Measurements from ENCODE around the gene RAC2.

Gene RAC2

DNA sequence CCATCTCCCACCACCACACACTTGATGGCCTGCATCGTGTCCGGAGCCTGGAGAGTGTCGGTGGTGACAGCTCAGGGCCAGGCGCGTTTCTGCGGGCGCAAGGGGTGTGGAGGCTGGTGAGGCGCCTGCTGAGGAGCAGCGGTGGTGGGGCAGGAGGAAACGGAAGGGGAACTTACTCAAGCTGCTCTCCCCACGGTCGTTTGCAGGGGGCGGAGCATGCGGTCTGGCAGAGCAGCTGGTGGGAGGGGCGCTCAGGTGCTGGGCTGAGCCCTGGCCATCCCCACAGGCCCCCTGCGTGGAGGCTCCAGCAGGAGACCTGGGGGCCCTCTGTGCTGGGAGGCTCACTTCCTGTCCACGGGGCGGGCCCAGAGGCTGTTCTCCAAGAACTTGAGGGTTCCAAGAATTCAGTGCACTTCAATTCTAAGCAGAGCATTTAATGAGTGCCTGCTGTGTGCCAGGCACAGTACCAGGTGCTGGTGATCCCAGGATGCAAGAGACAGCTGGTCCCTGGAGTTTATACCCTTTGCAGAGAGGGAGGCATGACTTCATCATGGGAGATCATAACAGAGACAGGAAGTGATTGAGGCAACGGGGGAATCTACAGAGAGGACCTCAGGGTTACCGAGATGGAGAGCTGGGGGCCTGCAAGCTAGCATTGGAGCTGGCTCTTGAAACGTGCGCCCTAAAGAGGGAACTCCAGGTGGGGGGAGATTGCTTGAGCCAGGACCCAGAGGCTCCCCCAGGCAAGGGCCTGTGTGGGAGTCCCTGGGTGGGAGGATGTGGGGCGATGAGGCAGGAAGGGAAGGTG lies at the start of gene RAC2:
Gene RAC2 (minus strand): TSS at position 156 of the 808 bp plus-strand sequence. CDS start 121 bp downstream, at position 35.
- peak; percentile 68 for DNase-seq (ENCODE audit: low spot score)

DNA sequence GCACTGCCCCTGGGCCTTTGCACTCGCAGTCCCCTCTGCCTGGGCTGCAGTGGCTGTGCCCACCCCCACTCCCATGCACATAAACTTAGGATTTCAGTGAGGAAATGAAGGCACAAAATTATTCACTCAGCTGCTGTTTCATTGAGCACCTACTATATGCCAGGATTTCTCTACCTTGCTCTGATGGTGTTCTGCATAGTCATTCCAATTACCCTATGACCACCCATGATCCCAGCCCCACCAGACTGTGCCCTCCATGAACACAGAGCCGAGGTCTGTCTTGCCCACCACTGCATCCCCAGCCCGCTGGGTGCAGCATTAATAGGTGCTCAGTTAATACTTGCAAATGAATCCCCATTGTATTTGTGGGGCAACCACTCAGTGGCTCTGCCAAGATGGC lies 49.1 kb upstream of the RAC2 start:
- DNase-seq (ENCODE audit: low spot score), result no peak

DNA sequence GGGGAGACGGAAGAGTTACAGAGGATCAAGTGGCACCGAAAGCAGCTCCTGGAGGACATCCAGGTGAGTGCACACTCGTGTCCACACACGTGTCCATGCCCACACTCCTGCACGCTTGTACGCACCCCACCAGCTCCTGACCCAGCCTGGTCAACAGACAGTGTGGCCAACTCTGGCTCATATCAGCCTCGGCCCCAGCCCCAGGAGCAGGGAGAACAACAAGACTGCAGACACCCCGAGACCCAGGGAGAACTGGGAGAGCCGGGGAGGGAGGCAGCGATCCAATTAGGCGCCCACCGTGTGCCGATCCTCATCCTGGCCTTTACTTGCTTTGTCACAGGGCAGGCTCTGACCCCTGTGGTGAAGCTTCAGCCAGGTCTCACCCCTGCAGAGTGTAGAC lies 48.6 kb upstream of the RAC2 start:
- no peak for DNase-seq (ENCODE audit: low spot score)

DNA sequence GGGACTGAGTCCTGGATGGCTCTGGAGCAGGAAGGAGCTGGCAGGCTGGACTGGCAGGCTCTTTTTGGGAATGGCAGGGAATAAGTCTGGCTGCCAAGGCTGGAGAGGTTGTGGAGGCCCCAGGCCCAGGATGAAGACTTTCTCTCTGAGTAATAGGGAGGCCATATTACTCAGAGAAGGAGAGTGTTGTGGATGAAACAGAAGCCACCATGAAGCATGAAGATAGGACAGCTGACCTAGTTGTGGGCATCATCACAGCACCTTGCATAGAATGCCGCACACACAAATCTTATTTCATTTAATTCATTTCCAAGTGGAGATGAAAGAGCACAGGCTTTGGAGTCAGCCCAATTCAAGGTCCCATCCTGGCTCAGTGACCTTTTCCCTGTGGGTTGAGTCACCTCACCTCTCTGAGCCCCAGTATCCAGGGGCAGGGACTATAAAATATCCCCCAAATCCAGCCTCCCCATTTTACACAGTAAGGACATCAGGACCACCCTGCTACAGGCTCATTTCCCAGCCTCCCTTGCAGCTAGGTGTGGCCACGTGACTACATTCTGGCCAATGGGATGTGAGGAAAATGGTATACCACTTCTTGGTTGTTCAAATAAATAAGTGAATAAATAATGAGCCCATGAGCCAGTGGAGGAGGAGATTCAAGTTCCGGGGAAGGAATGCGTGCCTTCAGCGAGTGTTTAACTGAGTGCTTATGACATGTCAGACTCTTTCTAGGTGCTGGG lies 47.7 kb upstream of the RAC2 start:
- no peak for DNase-seq (ENCODE audit: low spot score)

DNA sequence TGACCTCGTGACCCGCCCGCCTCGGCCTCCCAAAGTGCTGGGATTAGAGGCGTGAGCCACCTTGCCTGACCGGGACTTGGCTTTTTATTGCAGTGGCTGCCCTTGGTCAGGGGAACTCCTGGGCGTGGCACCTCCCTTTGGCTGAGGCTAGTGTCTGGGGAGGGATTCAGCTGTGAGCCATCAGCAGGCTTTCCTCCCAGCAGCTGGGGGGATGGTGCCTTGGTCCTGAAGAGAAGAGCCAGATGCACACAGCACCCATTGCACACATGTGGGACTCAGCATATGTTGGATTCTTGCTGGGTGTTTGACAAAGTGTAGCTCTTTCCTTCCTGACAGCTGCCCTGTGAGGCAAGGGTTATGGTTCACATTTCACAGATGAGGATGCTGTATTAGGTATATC lies 46.7 kb upstream of the RAC2 start:
- DNase-seq (ENCODE audit: low spot score), result no peak

DNA sequence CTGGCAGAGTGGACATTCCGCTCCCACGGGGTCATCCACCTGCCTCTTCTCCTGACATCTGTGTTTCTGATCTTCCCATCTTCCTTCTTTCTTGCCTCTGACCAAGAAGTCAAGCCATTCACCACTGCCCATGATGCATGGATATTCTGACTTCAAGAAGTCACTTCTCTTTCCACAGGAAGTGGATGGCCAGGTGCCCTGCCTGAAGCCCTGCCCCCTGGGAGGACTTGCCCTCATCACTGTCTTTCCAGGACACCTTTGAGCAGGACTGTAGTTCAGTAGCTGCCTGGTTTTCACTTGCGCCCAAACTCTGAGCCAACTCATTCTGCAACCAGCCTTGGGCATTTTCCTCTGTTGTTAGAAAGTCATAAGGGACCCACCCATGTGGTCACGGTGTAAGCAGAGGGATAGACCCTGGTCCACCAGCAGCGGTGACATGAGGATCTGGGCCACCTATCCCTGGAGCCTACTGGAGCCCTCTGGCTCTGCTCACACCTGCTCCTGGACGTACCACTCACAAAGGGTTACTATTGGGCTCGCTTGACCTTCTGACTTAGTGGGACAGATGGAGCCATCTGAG lies 45.2 kb upstream of the RAC2 start:
- no peak for DNase-seq (ENCODE audit: low spot score)

DNA sequence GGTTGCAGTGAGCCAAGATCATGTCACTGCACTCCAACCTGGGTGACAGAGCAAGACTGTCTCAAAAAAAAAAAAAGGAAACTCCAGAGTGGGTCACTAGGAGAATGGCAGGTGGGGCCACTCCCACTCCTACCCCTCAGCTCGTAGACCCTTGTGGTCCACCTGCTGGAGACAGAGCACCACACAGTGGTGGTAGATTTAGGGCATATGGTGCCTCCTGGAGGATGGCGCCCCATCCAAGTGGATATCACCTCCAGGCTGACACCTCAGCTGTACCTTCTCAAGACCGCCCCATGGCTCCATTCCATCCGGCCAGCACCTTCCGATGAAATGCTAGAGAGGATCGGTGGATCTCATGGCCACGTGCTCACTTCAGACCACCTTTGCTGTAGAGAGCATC lies 44.5 kb upstream of the RAC2 start:
- DNase-seq (ENCODE audit: low spot score), result no peak

DNA sequence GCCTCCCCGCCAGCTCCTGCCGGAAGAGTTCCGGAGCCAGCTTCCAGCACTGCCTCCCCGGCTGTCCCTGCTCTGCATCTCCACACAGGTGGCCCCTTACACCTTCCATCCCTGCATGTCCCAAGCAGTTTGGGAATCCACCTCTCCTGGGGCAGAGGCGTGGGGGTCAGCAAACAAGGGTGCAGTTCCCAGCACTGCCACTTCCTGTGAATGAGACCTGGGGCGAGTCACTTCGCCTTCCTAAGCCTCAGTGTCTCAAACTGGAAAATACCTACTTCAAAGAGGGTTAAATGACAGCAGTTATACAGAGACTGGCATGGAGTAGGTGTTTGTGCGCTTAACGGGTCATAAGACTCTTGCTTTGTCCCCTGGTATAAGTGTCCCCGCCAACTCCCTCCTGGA lies 43.5 kb upstream of the RAC2 start:
- no peak for DNase-seq (ENCODE audit: low spot score)

DNA sequence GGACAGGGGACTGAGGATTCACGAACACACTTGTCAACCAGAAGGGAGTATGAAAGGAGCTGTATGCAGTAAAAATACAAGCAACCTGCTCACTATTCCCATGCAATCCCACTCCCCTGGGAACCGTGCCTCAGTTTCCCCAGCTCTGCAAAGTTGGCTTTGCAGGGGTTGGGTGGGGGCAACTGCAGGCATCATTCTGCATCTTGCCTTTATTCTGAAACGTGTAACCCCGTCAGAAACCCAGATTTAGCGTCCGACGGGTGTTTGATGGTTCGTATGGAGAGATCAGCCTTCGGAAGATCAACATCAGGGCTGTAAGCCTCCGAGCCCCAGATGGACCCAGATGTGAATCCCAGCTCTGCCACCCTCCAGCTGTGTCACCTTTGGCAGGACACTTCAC lies 41.9 kb upstream of the RAC2 start:
- no peak for DNase-seq (ENCODE audit: low spot score)

DNA sequence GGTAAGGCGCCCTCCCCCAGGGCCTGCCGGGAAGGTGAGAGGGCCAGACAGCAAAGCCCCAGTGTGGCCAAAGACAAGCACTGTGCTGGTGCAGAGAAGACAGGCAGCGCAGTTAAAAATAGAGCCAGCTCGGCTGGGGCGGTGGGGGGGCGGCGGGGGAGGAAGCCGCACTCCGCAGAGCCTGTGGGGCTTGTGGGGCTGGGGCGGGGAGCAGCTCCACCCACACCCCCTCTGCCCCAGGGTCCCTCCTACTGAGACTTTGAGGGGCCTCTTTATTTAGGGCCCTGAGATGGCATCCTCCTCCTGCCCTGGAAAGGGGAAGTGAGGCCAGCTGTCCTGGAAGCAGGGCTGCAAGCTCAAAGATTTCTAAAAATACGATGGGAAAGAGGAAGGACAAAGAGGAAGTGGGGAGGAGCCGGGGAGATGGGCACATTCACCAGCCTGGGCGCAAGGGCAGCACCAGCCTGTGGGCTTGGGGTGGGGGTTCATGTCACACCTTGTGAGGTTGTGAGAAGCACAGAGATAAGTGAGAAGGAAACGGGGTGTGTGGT lies 40.8 kb upstream of the RAC2 start:
- peak; percentile 74 for DNase-seq (ENCODE audit: low spot score)

DNA sequence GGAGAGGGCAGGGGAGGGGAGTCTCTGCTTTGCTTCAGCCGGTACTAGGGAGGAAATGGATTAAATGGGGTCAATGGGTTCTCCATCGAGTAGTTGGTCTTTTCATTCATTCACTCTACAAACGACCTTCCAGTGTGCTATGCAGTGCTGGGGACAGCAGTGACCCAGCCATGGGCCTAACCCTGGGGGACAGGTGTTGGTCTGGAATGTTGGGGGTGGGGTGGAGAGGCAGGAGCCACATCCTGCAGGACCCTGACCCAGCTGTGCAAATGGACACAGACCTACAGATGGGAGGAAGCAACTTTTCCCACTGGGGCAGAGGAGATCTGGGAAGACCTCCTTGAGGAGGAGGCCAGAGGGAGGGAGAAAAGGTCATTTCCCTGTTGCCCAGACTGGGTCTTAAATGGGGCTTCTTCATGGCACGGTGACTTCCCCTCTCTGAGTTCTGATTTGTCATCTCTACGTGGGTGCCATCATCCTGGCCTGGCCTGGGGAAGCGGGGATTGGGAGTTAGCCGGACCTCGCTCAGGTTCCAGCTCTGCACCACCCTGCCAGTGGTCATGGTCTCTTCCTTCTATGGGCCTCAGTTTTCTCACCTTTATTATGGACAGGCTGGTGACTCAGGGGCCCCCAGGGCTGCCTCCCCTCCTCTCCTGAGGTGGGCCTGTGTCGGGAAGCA lies 40.2 kb upstream of the RAC2 start:
- no peak for DNase-seq (ENCODE audit: low spot score)

DNA sequence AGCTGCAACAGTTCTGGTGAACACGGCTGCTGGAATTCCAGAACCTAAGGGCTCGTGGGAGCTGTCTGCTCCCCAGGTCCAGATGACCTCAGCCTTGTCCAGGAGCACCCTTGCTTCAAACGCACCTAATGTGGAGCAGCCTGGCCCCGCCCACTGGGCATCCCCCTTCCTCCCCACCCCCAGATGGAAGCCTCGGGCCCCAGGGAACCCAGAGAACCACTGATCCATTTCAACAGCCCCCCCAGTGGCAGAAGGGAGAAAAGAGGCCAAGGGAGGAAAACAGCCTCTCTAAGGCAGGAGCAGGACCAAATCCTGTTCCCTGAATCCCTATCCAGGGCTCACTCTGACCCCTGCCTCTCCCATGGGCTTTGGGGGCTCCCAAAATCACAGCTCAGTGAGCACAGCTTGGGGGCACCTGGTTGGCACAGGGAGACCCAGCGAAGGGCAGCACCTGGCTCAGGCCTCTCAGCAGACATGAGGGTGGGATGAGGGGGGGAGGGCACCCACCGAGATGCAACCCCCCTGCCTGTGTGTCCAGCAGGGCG lies 39.4 kb upstream of the RAC2 start:
- no peak for DNase-seq (ENCODE audit: low spot score)

DNA sequence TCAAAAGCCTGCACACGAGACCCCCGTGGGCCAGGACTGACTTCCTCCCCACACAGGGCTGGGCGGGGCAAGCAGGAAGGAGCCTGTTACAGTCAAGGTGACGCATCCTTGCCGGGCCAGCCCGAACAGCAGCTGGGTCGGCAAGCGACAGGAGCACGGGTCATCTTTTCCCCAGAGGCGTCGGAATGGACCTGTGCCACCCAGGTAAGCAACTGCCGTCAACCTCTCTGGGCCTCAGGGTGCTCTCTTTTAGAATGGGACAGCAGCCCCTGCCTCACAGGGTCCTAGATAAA lies 38.3 kb upstream of the RAC2 start, which contains the start of gene CYTH4:
Gene CYTH4 (plus strand): TSS at position 124 of the 293 bp plus-strand sequence. CDS start 62 bp downstream, at position 186.
- DNase-seq (ENCODE audit: low spot score), result peak; percentile 58

DNA sequence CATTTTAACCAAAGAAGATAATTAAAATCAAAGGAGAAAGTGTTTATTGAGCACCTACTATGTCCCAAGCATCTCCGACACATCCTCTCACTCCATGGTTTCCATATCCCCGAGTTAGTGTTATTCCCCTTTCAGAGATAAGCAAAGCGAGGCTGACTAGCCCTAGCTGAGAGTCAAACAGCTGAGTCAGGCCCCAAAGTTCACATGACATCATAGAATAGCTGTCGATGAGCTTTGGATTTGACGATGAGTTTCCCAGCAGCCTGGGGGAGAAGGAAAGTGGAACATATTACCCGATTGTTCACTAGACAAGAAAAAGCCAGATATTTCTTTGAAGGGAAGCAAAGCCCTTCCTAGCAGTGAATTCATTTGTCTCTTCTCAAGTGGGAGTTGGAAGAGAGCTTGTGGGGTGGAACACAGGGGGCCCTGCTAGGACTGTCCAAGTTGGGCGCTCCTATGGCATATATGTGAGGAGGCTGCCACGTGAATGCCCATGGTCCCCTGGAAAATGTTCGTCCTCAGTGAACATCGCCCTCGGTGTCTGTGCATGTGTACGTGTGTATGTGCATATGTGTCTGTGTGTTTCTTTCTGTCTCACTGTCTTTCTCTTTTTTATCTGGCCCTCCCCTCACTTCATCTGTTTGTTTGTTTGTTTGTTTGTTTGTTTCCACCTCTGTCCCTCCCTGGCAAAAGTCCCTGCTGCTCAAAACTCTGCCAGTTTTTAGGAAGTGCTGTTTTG lies 37.7 kb upstream of the RAC2 start:
- DNase-seq (ENCODE audit: low spot score), result no peak

DNA sequence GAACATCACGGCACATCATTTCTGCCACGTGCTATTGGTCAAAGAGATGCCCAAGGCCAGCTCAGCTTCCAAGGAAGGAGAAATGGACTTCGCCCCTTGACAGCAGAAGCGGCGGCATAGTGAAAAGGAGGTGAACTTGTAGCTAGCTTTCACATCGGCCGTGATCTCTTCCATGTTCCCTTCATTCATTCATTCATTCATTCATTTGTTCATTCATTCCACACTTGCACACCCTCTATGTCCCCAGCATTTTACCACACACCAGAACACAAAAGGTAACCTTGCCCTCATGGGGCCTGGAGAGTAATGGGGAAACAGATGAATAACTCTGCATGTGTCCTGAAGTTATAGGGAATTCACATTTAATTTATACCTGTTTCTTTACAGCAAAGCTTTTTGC lies 37.1 kb upstream of the RAC2 start:
- DNase-seq (ENCODE audit: low spot score), result no peak

DNA sequence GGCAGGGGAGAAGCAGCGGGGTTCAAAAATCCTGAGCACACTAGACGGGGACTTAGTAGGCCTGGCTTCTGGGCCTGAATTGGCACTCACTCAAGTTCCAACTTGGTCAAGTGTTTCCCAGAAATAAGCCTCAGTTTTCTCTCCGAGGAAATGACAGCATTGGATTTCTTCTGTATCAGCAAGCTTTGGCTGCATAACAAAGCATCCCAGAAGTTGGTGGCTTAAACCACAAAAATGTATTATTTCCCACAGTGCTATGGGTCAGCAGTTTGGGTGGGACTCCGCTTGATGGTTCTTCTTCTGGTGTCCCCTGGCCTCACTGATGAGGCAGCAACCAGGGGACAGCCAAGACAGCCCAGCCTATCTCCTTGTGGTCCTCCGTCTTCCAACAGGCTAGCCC lies 36.6 kb upstream of the RAC2 start:
- no peak for DNase-seq (ENCODE audit: low spot score)

DNA sequence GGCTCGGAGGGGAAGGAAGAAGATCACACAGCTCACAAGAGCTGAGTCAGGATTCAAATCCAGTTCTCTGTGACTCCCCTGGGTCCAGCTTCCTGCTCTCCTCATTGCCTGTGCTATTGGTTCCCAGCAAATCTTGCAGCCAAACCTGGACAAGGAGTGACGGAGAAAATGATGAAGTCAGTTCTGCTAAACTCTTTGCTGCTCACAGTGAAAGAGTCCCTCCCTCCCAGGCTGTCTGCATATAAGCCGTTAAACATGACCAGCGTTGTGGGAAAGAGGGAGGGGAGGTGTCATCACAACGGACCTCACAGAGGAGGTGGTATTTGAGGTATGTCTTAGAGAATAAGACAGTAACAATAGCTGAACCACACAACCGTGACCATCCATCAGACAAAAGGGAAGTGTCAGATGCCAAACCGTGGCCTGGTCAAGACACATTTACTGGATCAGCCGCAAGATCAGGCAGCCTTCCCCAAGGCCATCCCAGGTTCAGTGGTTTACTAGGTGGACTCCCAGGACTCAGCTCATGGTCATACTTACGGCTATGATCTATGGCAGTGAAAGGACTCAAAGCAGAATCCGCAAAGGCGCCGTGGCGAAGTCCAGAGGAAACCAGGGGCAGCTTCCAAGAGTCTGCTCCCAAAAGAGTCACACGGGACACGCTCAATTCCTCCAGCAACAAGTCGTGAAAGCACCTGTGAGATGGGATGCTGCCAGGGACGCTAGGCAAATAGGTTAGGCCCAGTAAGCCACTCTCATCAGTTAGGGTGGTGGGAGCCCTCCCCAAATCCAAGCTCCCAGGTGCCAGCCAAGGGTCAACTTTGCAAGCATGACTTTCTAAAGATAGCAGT lies 35.5 kb upstream of the RAC2 start:
- no peak for DNase-seq (ENCODE audit: low spot score)

DNA sequence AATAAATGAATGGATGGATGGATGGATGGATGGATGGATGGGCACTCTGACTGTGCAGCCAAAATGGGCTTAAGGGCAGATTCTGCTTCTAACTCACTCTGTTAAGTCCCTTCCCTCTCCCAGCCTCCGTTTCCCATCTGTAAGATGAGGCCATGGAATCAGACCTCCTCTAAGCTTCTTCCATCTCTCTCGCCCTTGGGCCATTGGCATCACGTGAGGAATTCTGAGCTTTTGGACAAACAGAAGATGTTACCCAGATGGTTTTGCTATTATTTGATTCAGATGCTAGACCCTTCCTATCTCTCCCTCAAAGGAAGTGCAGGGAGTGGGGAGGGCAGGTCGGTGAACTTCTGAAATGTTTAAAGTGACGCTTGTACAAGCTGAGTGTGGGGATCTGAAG lies 34.2 kb upstream of the RAC2 start:
- no peak for DNase-seq (ENCODE audit: low spot score)

DNA sequence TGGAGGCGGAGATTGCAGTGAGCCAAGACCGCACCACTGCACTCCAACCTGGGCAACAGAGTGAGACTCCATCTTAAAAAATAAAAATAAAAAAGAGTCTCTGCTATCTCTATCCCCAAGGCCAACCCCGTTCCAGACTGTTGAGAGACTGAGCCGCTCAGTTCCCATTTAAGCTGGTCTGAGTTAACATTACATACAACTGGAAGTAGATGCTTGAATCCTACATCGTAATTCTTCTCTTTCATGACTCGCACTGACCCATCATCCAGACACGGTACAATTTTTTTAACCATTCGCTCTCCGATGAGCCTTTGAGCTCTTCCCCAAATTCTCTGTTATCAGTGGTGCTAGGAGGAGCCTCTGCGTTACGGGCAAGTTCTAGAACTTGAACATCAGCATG lies 33.3 kb upstream of the RAC2 start:
- DNase-seq (ENCODE audit: low spot score), result no peak

DNA sequence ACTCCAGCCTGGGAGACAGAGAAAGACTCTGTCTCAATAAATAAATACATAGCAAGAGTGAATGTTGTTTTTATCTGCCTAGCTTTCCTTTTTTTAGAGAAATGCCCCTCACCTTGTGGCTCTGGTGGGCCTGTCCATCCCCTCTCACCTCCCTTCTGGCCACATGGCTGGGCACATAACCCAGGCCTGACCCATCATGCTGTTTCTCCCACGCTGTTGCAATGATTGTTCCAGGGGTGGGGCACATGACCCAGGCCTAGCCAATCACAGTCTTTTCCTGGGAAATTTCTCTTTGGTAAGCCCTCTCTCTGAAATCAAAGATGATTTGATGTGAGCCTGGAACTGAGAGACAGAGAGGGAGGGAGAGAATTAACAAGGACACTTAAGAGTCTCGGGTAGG lies 32.7 kb upstream of the RAC2 start:
- no peak for DNase-seq (ENCODE audit: low spot score)

Data from Ammon's horn (tissue), 1 donor.